Heart left ventricle (tissue), 13 donors: ENCODE measurements around the gene FBXL19.

Experiments used
- POLR2A ChIP-seq, 2 donors: fragments of 450-650 bp; IDR thresholded peaks; one replicate each; pipeline ENCODE4 v1.6.1; 2017; ENCODE audit warnings: antibody characterized with exemption in 2 of 2, mild to moderate bottlenecking in 2 of 2, moderate library complexity in 2 of 2
- TF ChIP-seq, protein P1 (sequence below), 12 donors: fragments of 200-600 bp; sonication (generic) in 4 of 12; IDR thresholded peaks; one replicate each; pipeline versions ENCODE4 v1.5.0 to v1.8.0; 2018 to 2022; ENCODE audit warnings: antibody characterized with exemption in 12 of 12, mild to moderate bottlenecking in 5 of 12
- donor health status: ischemic (EF 13 %, LVEDD 7.1; RV severe dilation, severe dysfunction).
- donor health status: DM: no; HTN: yes; CAD: no.
- donor health status: DM: no; HTN: no; CAD: no.
- donor health status: ischemic (EF 25% LVEDD 6.9; RV normal size, moderate dysfunction).
- donor health status: ischemic (EF 25% LVEDD 5.7; RV mildly dilated, moderate dysfunction).
- donor health status: ischemic (EF 35%, LVEDD 5.7; RV mildly dilated, moderate dysfunction).
- donor health status: nonischemic (EF 11% LVEDD 7.7; RV severe dilation, severe dysfunction).
- donor health status: DM: yes; HTN: yes; CAD: no.
- donor health status: PGD.
- donor health status: ischemic (EF 29% LVEDD 5.4; RV normal size, mild dysfunction).
- donor health status: nonischemic (EF 23%, LVEDD 6.1; RV moderate dilation, normal function).

DNA sequence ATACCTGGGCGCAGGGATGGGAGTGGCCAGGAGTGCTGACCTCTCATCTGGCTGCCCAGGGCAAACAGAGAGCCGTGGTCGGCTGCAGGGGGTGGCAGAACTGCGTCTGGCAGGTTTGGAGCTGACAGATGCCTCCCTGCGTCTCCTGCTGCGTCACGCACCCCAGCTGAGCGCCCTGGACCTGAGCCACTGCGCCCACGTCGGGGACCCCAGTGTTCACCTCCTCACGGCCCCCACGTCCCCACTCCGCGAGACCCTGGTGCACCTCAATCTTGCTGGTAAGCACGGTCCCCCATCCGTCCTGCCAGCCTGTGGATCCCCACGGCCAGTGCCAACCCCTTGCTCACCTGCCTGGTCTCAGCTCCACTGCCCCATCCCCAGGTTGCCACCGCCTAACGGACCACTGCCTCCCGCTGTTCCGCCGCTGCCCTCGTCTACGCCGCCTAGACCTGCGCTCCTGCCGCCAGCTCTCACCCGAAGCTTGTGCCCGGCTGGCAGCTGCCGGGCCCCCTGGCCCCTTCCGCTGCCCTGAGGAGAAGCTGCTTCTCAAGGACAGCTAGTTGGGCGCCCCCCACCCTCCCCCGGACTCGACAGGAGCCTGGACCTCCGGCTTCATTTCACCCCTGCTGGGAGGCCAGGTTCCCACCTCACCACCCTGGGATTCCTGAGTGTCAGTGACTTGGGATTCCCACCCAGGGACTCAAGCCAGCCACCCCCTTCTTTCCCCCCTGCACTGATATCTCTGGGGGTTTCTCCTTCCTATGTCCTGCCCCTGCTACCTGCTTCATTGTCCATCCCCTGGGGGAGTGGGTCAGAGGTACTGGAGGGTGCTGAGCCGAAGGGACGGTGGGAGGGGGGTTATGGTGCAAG is 23.5 kb downstream of the FBXL19 start:
- TF ChIP-seq POLR2A (IDR thresholded peaks at IDR 0.05): no peak
- TF ChIP-seq, protein P1, sequence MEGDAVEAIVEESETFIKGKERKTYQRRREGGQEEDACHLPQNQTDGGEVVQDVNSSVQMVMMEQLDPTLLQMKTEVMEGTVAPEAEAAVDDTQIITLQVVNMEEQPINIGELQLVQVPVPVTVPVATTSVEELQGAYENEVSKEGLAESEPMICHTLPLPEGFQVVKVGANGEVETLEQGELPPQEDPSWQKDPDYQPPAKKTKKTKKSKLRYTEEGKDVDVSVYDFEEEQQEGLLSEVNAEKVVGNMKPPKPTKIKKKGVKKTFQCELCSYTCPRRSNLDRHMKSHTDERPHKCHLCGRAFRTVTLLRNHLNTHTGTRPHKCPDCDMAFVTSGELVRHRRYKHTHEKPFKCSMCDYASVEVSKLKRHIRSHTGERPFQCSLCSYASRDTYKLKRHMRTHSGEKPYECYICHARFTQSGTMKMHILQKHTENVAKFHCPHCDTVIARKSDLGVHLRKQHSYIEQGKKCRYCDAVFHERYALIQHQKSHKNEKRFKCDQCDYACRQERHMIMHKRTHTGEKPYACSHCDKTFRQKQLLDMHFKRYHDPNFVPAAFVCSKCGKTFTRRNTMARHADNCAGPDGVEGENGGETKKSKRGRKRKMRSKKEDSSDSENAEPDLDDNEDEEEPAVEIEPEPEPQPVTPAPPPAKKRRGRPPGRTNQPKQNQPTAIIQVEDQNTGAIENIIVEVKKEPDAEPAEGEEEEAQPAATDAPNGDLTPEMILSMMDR (IDR thresholded peaks at IDR 0.05): no peak
